GM10266 (cell line): ENCODE data around the gene UROD.
"Not testable (repeated sequence)": the region's sequence is repeated elsewhere in the genome, so short reads cannot be mapped to it uniquely, and the experiment has no call there.

Experiments used
- DNase-seq: peaks from one replicate; pipeline ENCODE4 v3.0.0; 2012; ENCODE audit errors: extremely low spot score
- TF ChIP-seq, protein P1 (sequence below): IDR thresholded peaks from 2 replicates; pipeline ENCODE4 v1.5.1; 2012; ENCODE audit warnings: mild to moderate bottlenecking, low read depth; ENCODE audit not compliant: control insufficient read depth, insufficient read depth; ENCODE audit errors: missing control alignments

The UROD gene

GRCh38 chr1:45044916-45045315 is 32.9 kb downstream of the UROD start:
- TF ChIP-seq, protein P1, sequence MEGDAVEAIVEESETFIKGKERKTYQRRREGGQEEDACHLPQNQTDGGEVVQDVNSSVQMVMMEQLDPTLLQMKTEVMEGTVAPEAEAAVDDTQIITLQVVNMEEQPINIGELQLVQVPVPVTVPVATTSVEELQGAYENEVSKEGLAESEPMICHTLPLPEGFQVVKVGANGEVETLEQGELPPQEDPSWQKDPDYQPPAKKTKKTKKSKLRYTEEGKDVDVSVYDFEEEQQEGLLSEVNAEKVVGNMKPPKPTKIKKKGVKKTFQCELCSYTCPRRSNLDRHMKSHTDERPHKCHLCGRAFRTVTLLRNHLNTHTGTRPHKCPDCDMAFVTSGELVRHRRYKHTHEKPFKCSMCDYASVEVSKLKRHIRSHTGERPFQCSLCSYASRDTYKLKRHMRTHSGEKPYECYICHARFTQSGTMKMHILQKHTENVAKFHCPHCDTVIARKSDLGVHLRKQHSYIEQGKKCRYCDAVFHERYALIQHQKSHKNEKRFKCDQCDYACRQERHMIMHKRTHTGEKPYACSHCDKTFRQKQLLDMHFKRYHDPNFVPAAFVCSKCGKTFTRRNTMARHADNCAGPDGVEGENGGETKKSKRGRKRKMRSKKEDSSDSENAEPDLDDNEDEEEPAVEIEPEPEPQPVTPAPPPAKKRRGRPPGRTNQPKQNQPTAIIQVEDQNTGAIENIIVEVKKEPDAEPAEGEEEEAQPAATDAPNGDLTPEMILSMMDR = no peak
- DNase-seq = no peak

- DNase-seq = no peak
- TF ChIP-seq, protein P1 = no peak
Measured at GRCh38 chr1:45047032-45047431, 35.0 kb downstream of the UROD start.

- peak; percentile 20 for DNase-seq
Measured at GRCh38 chr1:45051005-45051772, 39.1 kb downstream of the UROD start.

GRCh38 chr1:45057542-45057941 is 45.5 kb downstream of the UROD start:
- TF ChIP-seq, protein P1 = no peak
- DNase-seq = no peak

More at GRCh38 chr1:45051005-45051772, 39.1 kb downstream of the UROD start:
- TF ChIP-seq, protein P1 = no peak

- TF ChIP-seq, protein P1 = no peak
- DNase-seq = no peak
Measured at GRCh38 chr1:45059829-45060228, 47.8 kb downstream of the UROD start.

- DNase-seq = not testable (repeated sequence)
Measured at GRCh38 chr1:45062463-45062862, 50.4 kb downstream of the UROD start.

- TF ChIP-seq, protein P1 = no peak
- no peak for DNase-seq
Measured at GRCh38 chr1:45065083-45065482, 53.0 kb downstream of the UROD start.
